ENCODE data around the gene CAPNS2. TPM values are rescaled to one million over a fixed set of nuclear protein-coding genes. Genes with fewer than 3 reads are reported as not detected.

CAPNS2 gene
- total RNA-seq, 1 donor from 2014 or later: not detected

Other genes with a start within 250 kb of the CAPNS2 start
- not detected for gene IRX6, start 242.5 kb upstream of the CAPNS2 start, total RNA-seq (ENCODE audit: unreplicated experiment)
- gene MMP2, start 87.5 kb upstream of the CAPNS2 start, total RNA-seq (ENCODE audit: unreplicated experiment): 7.0 TPM
- gene LPCAT2, start 57.6 kb upstream of the CAPNS2 start, total RNA-seq (ENCODE audit: unreplicated experiment): 1.8 TPM
- gene SLC6A2, start 89.3 kb downstream of the CAPNS2 start, total RNA-seq (ENCODE audit: unreplicated experiment): not detected

Measured in glutamatergic neuron (in vitro differentiated cells).